GM18517 (cell line): Measurements from ENCODE around the gene SWI5.
A peak's percentile ranks its signal among the peaks of the same experiment; 100 is the strongest.
"Not testable (repeated sequence)": the region's sequence is repeated elsewhere in the genome, so short reads cannot be mapped to it uniquely, and the experiment has no call there.

Experiments
- ATAC-seq: cut with Tn5 transposase; IDR thresholded peaks from one replicate; pipeline ENCODE4 v1.9.1; 2021; ENCODE audit warnings: mild to moderate bottlenecking, moderate library complexity; ENCODE audit not compliant: unreplicated experiment

The SWI5 gene

DNA sequence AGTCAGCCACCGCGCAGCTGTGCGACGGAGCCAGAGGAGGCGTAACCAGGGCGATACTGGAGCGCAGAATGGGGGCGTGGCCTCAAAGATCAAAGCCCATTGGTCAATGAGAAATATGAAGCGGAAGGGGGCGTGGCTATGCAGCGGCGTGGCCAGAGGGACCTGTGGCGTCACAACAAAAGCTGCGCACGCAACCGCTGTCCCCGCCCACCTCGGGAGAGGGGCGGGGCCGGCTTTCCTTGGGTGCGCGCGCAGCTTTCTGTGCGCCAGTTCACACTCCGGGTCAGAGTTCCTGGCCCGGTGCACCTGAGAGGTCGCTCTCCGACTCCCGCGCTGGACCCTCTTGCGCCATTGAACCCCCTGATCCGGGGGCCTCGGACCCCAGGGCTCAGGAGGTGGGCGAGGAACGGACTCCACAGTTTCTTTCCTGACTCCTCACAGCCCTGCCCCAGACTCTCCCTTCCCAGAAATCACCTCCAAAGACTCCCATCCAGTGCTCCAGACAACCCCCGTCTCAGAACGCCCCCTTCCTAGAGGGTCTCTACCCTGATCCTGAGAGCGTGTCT lies at the start of gene SWI5:
SWI5 (plus strand) TSS at position 269 of the 566 bp plus-strand sequence.
- ATAC-seq = peak; percentile 96

DNA sequence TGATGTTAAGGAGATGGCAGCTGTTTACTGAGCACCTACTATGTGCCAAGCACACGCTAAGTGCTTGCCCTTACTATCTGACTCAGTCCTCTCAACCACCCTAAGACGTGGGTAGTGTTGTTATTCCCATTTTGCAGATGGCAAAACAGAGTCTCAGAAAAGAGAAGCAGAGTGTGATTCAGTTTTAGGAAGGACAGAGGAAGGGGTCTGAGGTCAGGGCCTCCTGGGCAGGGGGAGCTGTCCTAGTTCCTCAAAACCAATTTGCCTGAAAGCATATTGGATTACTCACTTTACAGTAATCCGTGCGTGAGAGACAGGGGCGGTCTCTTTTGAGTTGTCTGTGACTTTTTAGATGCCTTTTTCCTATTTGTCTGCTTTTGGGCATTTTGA lies 49.7 kb upstream of the SWI5 start:
- no peak for ATAC-seq

DNA sequence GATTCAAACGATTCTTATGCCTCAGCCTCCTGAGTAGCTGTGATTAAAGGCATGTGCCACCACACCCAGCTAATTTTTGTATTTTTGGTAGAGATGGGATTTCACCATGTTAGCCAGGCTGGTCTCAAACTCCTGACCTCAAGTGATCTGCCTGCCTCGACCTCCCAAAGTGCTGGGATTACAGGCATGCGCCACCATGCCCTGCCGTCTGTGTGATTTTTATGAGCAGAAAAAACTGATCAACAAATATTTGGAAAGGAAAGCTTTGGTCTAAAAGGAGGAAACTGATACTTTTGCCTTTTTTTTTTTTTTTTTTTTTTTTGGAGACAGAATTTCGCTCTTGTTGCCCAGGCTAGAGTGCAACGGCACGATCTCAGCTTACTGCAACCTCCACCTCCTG lies 45.2 kb upstream of the SWI5 start:
- not testable (repeated sequence) for ATAC-seq

DNA sequence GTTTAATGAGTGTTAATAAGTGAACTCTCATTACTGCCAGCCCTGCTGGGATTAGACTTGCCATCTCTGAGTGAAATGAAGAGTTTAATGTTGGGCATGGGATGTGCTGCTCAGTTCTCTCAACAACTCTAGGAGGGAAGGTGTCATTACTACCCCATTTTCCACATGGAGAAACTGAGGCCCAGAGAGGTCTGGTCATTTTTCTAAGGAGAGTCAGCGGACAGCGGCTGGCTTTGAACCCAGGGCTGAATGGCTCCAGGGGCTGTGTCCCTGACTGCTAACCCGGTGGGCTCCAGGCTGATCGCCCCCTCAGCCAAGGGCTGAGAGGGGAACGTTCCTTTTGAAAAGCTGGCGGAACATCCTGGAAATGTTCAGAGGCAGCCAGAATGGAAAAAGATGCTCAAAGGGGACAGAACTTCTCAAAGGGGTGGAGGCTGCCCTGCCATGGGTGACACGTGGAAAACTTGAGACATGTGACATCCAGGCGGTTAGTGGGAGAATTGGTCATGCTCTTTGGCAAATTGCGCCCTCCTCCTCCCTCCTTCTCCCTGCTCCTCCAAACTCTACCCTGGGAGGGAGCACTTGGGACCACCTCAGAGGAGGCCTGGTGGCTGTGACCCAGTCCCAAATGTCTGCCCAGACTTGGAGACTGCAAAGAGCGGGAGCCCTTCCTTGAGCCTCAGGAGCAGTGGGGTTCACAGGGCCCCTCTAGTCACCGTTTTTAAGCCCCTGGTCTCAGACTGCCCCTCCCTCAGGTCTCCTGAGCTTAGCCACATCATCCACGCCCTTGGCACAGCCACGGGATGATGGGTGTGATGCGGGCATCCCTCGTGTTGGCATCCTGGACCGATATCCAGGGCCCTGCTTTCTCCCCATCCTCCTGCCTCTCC lies 44.2 kb upstream of the SWI5 start:
- ATAC-seq = no peak

DNA sequence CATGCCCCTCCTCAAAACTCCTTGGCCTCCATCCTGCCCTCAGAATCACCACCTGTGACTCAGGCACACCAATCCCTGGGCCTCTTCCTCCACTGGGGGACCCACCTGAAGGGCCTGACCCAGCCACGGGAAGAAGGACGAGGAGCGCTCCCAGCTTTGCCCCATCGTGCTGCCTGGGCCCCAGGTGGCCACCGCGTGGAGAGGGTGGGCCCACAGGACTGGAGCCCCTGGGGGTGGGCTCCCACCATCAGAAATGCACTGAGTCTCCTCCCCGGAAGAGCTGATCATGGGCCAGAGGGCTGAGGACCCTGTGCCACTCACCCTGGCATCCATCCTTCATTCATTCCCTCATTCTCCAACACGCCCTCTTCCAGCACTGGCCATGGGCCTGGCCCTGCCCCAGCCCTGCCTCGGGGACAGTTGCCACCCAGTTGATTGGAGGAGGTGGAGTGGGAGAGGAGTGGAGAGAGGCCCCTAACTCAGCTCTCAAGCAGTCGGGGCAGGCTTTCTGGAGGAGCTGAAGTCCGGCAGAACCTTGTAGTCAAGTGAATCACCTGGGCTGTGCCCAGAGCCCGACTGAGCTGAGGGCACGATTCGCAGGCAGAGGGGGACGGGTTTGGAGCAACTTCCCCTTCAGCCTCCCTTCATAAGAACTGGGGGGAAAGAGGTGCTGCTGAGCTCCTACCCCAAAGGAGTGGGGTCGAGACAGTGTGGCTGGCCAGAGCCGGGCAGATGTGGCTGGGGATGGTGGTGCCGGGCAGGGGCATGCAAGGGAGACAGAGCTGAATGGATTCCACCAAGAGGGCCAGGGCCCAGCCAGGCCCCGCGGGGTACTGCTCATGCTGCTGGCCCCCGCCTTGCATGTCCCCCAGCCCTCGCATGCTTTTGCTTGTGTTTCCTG lies 43.3 kb upstream of the SWI5 start:
- no peak for ATAC-seq

DNA sequence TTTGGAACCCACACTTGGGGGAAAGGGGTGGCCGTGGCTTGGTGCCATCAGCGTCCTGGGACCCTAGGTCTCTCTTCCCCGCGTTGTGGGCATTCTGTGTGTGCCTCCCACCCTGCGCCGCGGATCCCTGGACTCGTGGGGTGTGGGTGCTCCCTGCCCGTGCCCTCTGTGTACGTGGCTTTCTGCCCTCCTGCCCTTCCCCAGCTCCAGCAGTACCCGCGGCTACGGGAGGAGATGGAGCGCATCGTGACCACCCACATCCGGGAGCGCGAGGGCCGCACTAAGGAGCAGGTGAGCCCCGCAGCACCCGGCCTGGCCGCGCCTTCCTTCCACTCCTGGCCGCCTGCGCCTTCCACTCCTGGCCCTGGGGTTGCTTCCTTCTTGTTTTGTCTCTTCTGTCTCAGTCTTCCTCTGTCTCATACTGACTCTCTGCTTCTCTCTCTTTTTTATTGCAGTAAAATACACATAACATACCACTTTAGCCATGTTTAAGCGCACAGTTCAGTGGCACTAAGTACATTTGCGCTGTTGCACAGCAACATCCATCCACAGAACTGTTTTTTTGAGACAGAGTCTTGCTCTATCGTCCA lies 42.2 kb upstream of the SWI5 start:
- ATAC-seq = no peak

DNA sequence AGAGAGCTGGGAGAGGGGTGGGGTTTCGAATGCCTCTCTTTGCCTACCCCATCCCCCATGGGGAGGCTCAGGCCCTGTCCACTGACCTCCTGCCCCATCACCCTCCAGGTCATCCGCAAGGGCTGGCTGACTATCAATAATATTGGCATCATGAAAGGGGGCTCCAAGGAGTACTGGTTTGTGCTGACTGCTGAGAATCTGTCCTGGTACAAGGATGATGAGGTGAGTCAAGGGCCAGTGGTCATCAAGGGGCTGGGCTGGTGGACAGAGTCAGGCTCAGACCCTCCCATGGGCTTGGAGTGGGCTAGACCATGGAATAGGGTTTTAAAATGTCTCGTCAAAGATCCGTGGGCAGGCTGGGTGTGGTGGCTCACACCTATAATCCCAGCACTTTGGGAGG lies 34.0 kb upstream of the SWI5 start:
- no peak for ATAC-seq

DNA sequence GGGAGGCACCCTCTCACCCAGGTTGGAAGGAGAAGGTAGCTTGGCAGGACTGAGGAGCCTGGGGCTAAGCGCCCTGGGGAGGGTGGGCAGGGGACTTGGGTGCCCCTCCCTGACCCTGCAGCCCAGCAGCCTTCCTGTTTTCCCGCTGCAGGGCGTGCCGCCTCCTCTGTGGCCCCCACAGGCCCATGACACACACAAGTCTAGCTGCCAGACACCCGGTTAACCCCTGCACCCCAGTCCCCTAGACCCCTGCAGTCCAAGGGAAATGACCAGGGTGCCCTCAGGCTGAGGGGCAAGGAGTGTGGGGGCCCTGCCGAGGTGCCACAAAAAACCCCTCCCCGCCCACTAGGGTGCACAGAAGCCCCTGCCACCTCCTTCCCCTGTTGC lies 33.3 kb upstream of the SWI5 start:
- no peak for ATAC-seq

DNA sequence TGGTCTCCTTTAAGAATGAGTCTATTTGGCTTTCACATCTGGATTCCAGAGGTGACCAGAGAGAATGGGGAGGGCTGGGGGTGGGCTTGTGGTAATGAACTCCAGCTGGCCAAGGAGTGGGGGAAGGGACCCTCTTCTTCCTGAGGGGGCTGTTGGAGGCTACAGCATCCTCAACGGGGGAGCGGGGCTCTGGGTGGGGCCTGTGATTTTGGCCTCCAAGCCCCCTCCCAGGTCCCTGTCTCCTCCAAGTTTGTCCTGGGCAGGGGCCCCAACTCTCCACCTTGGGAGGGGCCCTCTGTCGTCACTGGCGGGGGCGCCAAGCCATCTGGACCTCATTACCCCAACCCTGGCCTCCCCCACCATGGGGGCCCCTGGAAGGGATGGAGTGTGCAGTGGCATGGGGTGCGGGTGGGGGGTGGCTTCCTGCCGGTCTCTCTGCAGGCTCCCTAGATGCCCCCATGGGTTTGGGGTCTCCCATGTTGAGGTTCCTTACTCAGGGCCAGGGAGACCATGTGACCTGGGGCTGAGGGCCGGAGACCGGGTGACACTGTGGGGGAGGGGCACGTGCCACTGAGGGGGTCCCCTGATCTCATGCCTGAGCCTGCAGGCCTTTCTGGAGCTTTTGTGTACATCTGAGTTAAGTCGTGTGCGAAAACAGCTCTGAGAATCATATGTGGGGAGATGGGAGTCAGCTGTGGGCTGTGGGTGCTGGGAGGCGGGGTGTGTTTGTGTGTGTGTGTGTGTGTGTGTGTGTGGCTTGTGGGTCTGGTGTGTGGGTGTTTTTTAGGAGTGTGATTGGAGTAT lies 32.7 kb upstream of the SWI5 start:
- ATAC-seq = no peak

DNA sequence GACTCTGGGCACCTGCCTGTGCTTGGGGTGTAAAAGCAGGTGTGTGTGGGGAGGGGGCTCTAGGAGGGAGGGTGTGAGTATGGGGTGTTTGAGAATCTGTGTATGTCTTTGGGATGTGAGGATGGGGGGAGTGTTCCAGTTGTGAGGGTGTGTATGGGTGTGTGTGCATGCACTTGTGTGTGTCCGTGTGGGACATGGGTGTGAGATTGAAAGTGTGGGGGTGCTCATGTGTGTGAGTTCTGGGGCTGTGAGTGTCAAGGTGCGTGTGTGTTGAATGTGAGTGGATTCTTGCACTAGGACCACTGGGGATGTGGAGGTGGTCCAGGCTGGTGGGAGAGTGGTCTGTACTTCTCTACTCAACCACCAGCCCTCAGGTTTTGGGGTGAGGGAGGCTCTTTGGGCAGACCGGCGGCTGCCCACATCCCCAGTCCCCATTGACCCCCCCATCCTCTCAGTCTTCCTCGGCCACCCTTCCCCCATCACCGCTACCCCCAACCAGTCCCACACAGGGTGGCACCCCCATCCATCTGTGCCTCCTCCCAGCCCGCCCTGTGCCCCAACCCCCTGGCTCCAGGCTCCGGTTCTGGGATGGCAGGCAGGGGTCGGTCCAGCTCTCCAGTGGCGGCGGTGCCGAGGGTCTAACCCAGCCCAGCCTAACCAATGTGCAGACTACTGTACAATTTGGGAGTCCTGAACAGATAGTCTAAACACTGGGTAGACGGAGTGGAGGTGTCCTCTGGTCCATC lies 31.8 kb upstream of the SWI5 start:
- no peak for ATAC-seq

DNA sequence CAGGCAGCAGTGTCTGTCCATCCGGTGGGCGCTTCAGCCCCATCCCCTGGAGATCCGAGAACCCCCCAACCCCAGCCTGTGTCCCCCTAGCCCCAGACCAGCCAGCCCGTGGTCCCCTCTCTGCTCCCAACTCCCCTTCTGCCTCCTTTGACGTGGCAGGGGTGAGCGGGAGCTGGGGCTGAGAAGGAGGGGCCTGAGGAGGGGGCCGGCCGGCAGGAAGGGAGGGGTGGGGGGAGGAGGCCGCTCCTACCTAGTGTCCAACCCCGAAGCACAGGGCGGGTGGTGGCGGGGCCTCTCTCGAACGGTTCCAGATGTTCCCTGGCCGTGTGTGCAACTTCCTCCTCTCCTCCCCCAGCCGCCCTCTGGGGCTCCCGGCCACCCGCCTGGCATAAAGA lies 31.2 kb upstream of the SWI5 start:
- no peak for ATAC-seq

DNA sequence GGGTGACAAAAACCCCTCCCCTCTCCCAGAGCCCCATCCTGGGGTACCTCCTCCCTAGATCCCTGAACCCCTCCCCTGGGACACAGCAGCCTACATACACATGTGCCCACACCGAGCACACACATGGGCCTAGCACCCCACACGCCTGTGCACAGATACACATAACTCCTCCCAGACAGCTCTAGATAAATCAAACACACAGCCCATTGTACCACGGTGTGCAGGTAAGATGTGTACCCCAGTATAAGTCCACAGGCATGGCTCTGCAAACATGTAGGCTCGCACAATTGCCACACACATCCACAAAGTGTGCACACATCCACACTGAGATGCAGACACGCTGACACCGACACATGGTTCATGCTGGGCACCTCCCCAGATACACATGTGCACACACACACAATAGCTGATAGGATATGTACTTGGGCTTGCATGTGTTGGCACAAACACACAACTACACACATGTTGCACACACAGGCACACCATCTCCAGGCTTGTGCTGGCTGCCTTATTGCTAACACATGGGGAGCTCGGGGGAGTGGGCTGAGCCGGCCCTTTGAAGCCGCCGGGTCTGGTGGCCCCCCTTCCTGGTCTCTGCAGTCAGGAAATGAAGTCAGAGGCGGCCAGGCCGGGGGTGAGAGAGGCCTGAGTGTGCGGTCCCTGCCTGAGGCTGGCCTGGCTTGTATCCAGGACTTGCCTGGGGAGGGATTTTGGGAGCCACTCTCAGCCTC lies 30.5 kb upstream of the SWI5 start:
- no peak for ATAC-seq

DNA sequence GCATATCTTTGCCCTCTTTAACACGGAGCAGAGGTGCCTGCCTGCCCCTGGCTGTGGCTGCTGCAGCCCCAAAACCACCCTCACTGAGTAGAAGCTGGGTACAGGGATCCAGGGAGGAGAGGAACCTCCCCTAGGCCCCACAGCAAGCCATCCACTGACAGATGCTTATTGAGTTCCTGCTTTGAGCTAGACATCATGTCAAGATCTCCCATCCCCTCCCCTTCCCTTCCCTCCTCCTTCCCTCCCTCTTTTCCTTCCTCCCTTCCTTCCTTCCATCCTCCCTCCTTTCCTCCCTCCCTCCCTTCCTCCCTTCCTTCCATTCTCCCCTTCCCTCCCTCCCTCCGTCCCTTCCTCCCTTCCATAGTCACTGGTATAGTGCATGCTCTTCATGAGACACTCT lies 29.6 kb upstream of the SWI5 start:
- no peak for ATAC-seq

DNA sequence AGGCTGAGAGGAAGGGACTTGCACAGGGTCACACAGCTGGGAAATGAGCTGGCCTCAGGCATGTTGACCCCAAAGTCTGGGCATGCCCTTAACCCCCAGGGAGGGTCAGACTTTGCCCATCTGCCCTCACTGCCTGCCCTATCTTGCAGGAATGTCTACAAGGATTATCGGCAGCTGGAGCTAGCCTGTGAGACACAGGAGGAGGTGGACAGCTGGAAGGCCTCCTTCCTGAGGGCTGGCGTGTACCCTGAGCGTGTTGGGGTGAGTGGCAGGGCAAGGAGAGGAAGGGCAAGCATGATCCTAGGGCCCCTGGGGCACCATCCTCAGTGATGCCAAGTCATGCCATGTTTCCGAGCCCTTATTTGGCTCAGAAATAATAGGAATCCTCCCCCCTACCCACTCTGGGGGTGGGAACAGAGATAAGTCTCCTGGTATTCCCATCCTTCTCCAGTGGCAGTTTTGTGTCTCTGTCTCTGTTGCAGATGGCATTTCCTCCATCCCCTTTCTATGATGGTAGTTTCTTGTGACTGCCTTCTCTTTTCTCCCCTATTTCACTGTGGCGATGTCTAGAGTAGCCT lies 28.8 kb upstream of the SWI5 start:
- no peak for ATAC-seq

DNA sequence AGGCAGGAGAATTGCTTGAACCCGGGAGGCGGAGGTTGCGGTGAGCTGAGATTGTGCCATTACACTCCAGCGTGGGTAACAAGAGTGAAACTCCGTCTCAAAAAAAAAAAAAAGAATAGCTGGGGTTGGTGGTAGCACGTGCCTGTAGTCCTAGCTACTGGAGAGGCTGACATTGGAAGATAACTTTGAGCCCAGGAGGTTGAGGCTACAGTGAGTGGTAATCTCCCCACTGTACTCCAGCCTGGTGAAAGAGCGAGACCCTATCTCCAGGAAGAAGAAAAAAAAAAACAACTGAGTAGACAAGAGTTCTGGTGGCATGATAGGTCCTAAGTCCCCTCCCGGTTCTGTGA lies 26.5 kb upstream of the SWI5 start:
- ATAC-seq = no peak

DNA sequence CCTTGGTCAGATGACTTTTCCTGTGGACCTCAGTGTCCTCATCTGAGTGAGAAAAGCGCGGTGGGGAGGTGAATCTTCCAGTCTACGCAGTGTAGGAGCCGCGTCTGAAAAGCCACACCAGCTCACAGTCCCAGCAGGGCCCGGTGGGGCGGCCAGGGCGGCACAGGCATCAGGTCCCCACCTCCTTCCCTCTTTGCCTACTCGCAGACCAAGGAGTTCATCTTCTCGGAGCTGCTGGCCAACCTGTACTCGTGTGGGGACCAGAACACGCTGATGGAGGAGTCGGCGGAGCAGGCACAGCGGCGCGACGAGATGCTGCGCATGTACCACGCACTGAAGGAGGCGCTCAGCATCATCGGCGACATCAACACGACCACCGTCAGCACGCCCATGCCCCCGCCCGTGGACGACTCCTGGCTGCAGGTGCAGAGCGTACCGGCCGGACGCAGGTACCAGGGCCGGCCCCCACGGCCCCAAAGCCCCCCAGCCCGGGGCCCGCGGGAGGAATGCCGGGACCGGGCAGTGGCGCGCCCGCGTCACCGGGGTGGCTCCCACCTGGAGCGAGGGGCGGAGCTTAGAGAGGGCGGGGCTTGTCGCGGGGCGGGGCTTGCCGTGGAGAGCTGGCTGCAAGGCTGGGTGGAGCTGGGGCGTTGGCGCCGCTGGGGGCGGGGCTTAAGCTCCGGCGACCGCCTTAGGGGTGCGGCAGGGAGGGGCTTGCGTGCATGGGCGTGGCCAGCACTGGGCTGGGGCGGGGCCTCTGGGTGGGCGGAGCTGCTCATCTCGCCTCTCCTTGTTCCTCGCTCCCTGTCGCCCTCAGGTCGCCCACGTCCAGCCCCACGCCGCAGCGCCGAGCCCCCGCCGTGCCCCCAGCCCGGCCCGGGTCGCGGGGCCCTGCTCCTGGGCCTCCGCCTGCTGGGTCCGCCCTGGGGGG lies 25.9 kb upstream of the SWI5 start:
- peak; percentile 88 for ATAC-seq

DNA sequence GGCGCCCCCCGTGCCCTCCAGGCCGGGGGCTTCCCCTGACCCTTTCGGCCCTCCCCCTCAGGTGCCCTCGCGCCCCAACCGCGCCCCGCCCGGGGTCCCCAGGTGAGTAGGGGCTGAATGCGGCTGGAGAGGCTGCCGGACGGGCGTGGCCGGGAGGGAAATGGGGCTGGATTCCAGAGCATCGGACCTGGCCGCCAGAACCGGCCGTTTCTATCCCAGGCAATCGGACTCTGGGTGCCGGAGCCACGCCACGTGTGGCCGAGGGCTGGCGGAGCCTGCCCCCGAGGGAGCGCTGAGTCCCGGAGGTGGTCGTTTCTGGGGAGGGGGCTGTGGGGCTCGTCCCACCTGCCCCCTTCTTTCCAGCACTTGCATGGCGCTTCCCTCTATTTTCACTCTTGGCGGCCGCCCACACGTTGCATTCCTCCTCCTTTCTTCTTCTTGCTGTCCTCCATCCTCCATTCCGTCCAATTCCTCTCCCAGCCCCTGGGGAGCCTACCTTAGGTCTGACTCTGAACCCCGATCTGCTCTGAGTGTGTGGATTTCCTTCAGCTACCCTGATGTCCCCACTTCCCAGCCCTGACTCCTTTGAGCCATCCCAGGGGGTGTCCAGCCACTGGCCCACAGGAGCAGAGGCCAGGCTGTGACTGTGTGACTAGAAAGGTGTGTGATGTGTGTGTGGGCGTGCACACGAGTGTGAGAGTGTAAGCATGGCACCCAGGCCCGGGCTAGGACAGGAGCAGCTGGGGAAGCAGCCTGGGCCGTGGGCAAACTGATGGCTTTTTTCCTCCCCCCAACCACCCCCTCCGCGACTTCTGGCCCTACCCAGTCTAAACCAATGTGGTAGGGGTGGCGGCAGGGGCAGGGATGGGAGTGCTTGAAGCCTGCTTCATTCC lies 25.0 kb upstream of the SWI5 start:
- ATAC-seq = no peak
